Progenitor cell of endocrine pancreas (in vitro differentiated cells): ENCODE measurements around the gene HOXB9. TPM values are rescaled to one million over a fixed set of nuclear protein-coding genes. Genes with fewer than 3 reads are reported as not detected.
A peak's percentile ranks its signal among the peaks of the same experiment; 100 is the strongest.

Source experiments
- DNase-seq: peaks from one replicate; pipeline ENCODE4 v3.0.0; 2021; ENCODE audit warnings: low spot score; ENCODE audit not compliant: unreplicated experiment
- H3K27ac Mint-ChIP-seq: 2 replicates; pipeline ENCODE4 v1.8.0; 2021; ENCODE audit warnings: mild to moderate bottlenecking, moderate library complexity, mixed read lengths
- H3K27me3 Mint-ChIP-seq: 2 replicates; pipeline ENCODE4 v1.8.0; 2021; ENCODE audit warnings: mixed read lengths
- H3K36me3 Mint-ChIP-seq: 2 replicates; pipeline ENCODE4 v1.8.0; 2022; ENCODE audit warnings: mixed read lengths; ENCODE audit not compliant: insufficient read depth
- H3K4me1 Mint-ChIP-seq: 2 replicates; pipeline ENCODE4 v1.8.0; 2021; ENCODE audit warnings: low read depth, mixed read lengths
- H3K4me3 Mint-ChIP-seq: 2 replicates; pipeline ENCODE4 v1.8.0; 2021; ENCODE audit warnings: low read depth, mild to moderate bottlenecking, moderate library complexity, mixed read lengths
- H3K9me3 Mint-ChIP-seq: 2 replicates; pipeline ENCODE4 v1.8.0; 2021; ENCODE audit warnings: low read depth, mixed read lengths
- total RNA-seq: library from RNA; stranded (reverse); gene quantifications from 2 replicates; pipeline ENCODE4 v1.2.1, GENCODE V29; 2021
- TF ChIP-seq, protein P1 (sequence below): fragments of 200-600 bp; sonication (generic); IDR thresholded peaks from one replicate; pipeline ENCODE4 v1.5.0; 2021; ENCODE audit warnings: antibody characterized with exemption, mild to moderate bottlenecking; ENCODE audit not compliant: unreplicated experiment

Gene HOXB9
- total RNA-seq, 1 donor from 2014 or later: not detected

- Mint-ChIP-seq H3K4me3 (no peak overlapping the region), H3K4me1 (peaks cover 2% of the 10 kb centered on the region), H3K27me3 (peaks cover 94% of the 10 kb centered on the region)
Observed at GRCh38 chr17:48644910-48645557, 18.9 kb upstream of the HOXB9 start.

DNA sequence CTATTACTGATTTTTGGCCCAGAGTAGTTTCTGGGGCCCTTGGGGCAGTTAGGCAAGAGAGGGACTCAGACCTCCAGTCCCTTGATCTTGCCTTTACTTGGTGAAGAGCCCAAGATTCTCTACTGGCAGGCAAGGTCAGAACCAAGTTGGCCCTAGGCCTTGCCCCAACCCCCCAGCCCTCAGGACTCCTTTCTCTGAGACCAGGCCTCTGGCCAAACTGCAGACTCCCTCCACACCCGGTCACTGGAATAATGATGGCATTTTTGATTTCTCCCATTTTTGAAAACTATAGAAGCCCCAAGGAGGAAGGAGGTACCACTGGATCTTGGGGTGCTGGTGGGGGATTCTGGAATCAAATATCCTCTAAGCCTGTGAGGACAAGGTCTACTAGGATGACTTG is 18.0 kb upstream of the HOXB9 start:
- no peaks in the 10 kb centered on the region for H3K9me3 Mint-ChIP-seq
- peaks cover 94% of the 10 kb centered on the region for H3K27me3 Mint-ChIP-seq
- TF ChIP-seq, protein P1, sequence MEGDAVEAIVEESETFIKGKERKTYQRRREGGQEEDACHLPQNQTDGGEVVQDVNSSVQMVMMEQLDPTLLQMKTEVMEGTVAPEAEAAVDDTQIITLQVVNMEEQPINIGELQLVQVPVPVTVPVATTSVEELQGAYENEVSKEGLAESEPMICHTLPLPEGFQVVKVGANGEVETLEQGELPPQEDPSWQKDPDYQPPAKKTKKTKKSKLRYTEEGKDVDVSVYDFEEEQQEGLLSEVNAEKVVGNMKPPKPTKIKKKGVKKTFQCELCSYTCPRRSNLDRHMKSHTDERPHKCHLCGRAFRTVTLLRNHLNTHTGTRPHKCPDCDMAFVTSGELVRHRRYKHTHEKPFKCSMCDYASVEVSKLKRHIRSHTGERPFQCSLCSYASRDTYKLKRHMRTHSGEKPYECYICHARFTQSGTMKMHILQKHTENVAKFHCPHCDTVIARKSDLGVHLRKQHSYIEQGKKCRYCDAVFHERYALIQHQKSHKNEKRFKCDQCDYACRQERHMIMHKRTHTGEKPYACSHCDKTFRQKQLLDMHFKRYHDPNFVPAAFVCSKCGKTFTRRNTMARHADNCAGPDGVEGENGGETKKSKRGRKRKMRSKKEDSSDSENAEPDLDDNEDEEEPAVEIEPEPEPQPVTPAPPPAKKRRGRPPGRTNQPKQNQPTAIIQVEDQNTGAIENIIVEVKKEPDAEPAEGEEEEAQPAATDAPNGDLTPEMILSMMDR: no peak
- H3K36me3 Mint-ChIP-seq: no peaks in the 10 kb centered on the region
- H3K4me3 Mint-ChIP-seq: no peak overlapping the region
- H3K4me1 Mint-ChIP-seq: peaks cover 2% of the 10 kb centered on the region
- H3K27ac Mint-ChIP-seq: no peak overlapping the region
- no peak for DNase-seq

More at GRCh38 chr17:48644910-48645557, 18.9 kb upstream of the HOXB9 start:
- TF ChIP-seq, protein P1: no peak
- DNase-seq: no peak
- Mint-ChIP-seq H3K27ac (no peak overlapping the region), H3K36me3 (no peaks in the 10 kb centered on the region), H3K9me3 (no peaks in the 10 kb centered on the region)

GRCh38 chr17:48643697-48644012 is 17.5 kb upstream of the HOXB9 start:
- DNase-seq: no peak
- Mint-ChIP-seq H3K9me3 (no peaks in the 10 kb centered on the region), H3K4me3 (no peak overlapping the region), H3K36me3 (no peaks in the 10 kb centered on the region), H3K27me3 (peaks cover 95% of the 10 kb centered on the region), H3K27ac (no peak overlapping the region), H3K4me1 (peaks cover 2% of the 10 kb centered on the region)
- TF ChIP-seq, protein P1: no peak

- Mint-ChIP-seq H3K9me3 (no peaks in the 10 kb centered on the region), H3K4me3 (no peak overlapping the region), H3K27me3 (peaks cover 95% of the 10 kb centered on the region), H3K27ac (no peak overlapping the region), H3K4me1 (peaks cover 2% of the 10 kb centered on the region), H3K36me3 (no peaks in the 10 kb centered on the region)
- no peak for DNase-seq
- TF ChIP-seq, protein P1: no peak
Observed at GRCh38 chr17:48642843-48643696, 16.9 kb upstream of the HOXB9 start.

GRCh38 chr17:48642059-48642842 is 16.1 kb upstream of the HOXB9 start:
- Mint-ChIP-seq H3K4me3 (no peak overlapping the region), H3K27ac (no peak overlapping the region), H3K27me3 (peaks cover 96% of the 10 kb centered on the region), H3K4me1 (peaks cover 2% of the 10 kb centered on the region), H3K9me3 (no peaks in the 10 kb centered on the region), H3K36me3 (no peaks in the 10 kb centered on the region)
- DNase-seq: no peak
- TF ChIP-seq, protein P1: peak; percentile 10
